GM06990 (cell line): ENCODE data around the gene LRRC36.
"Not testable (repeated sequence)": the region's sequence is repeated elsewhere in the genome, so short reads cannot be mapped to it uniquely, and the experiment has no call there.

Source experiments
- DNase-seq: peaks from one replicate; pipeline ENCODE4 v3.0.0-alpha.2; 2011; ENCODE audit not compliant: insufficient read length; ENCODE audit errors: extremely low read depth
- H3K27me3 ChIP-seq: replicated peaks from 2 replicates; pipeline ENCODE4 v1.6.0; 2011; ENCODE audit warnings: low read length; ENCODE audit not compliant: control insufficient read depth, insufficient read depth
- H3K36me3 ChIP-seq: 2 replicates; pipeline ENCODE4 v1.5.1; 2011; ENCODE audit warnings: low read length; ENCODE audit not compliant: control insufficient read depth, insufficient read depth
- H3K4me3 ChIP-seq: replicated peaks from 2 replicates; pipeline ENCODE4 v1.5.1; 2011; ENCODE audit warnings: low read depth, mild to moderate bottlenecking, control low read depth, low read length
- TF ChIP-seq, protein P1 (sequence below): IDR thresholded peaks from 2 replicates; pipeline ENCODE4 v1.5.1; 2011; ENCODE audit warnings: low read length, control low read depth, mild to moderate bottlenecking, inconsistent platforms; ENCODE audit not compliant: insufficient read depth, poor library complexity, severe bottlenecking

LRRC36 gene

DNA sequence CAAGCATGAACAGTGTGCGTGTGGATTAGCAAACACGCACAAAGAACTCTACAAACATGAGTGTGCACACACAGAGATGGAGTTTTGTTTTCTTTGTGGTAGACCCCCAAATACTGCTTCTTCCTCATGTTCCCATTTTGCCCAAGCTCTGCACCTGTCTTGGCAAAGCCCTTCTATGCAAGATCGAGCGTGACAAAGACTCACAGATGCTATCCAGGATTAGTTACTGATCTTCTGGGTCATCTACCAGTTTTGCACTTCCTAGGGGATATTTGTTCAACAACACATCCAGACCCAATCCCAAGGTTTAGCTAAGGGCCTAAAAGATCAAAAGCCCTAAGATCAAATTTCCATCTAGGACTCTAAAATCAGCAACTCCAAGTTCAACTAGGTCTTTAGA, 16.0 kb downstream of the LRRC36 start:
- H3K4me3 ChIP-seq = no peak overlapping the region
- TF ChIP-seq, protein P1, sequence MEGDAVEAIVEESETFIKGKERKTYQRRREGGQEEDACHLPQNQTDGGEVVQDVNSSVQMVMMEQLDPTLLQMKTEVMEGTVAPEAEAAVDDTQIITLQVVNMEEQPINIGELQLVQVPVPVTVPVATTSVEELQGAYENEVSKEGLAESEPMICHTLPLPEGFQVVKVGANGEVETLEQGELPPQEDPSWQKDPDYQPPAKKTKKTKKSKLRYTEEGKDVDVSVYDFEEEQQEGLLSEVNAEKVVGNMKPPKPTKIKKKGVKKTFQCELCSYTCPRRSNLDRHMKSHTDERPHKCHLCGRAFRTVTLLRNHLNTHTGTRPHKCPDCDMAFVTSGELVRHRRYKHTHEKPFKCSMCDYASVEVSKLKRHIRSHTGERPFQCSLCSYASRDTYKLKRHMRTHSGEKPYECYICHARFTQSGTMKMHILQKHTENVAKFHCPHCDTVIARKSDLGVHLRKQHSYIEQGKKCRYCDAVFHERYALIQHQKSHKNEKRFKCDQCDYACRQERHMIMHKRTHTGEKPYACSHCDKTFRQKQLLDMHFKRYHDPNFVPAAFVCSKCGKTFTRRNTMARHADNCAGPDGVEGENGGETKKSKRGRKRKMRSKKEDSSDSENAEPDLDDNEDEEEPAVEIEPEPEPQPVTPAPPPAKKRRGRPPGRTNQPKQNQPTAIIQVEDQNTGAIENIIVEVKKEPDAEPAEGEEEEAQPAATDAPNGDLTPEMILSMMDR = no peak
- DNase-seq = no peak
- no peaks in the 10 kb centered on the region for H3K27me3 ChIP-seq
- H3K36me3 ChIP-seq = no peaks in the 10 kb centered on the region

DNA sequence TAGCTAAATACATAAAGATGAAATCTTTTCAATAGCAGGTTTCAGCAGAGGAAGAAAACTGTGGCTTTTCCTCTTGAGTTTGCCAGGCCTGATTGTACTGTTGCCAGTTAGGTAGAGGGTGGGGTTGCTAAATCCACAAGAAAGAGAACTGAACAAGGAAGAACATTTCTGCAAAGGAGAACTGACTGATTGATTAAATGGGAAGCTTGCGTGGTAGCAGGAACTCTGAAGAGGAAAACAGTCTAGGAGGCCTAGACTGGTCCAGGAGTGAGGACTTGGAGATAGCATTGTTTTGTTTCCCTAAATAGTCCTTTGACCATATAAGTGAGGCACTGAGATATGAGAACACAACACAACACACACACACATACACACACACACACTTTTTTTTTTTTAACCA, 18.8 kb downstream of the LRRC36 start:
- H3K4me3 ChIP-seq = no peak overlapping the region
- TF ChIP-seq, protein P1 = no peak
- no peaks in the 10 kb centered on the region for H3K36me3 ChIP-seq
- no peaks in the 10 kb centered on the region for H3K27me3 ChIP-seq
- DNase-seq = no peak

DNA sequence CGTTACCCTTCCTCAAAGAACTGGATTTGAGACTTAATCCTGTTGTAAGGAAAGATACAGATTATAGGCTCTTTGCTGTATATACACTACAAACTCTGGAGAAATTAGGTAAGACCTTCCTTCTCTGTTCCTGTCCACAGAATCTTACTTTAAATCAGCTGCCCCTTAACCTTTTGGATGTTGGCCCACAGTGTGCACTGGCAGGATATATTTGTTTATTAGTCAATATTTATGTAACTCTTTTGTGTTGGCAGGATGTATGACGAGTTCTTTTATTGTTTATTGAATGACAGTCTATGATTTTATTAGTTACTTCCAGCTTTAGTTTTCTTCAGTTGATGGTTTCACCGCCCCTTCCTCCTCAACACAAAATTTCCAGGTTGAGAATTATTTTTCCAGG, 19.7 kb downstream of the LRRC36 start:
- Histone ChIP-seq H3K27me3 (no peaks in the 10 kb centered on the region), H3K4me3 (no peak overlapping the region), H3K36me3 (no peaks in the 10 kb centered on the region)
- TF ChIP-seq, protein P1 = no peak
- DNase-seq = no peak

DNA sequence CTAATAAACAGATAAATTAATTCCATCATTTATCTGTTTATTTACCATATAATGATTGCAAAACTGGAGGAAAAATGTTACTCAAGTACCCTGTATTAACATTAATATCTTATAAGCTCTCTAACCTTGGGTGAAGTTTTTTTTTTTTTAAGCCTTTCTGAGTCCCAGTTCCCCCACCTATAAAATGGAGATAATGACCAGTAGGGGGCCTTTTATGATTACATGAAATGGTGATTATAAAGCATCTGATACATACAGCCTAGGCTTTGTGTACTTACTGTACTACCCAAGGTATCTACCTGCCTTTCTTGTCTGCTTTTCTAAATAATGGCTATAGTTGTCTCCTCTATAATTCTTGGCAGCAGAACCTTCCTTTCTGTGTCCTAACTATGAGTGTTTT, 22.6 kb downstream of the LRRC36 start:
- no peak overlapping the region for H3K4me3 ChIP-seq
- no peaks in the 10 kb centered on the region for H3K36me3 ChIP-seq
- H3K27me3 ChIP-seq = no peaks in the 10 kb centered on the region
- TF ChIP-seq, protein P1 = peak; percentile 51
- no peak for DNase-seq

DNA sequence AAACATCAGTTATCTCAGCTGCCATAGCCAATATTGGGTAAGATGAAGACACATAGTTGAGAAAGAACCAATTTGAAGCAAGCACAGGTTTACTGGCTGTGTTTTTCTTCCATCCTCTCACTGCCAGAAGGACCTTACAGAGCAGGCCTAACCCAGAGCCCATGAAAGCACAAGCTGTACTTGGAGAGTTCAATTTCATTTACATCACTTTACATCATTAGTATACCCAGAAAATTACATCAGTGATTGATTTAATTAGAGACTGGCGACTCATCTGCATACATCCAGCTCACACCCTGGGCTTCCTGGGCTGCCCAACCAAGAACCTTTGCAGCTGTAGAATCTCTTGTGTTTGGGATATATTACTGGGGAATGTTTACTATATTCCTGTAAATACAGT, 23.7 kb downstream of the LRRC36 start:
- no peaks in the 10 kb centered on the region for H3K36me3 ChIP-seq
- H3K4me3 ChIP-seq = no peak overlapping the region
- no peak for DNase-seq
- no peaks in the 10 kb centered on the region for H3K27me3 ChIP-seq
- TF ChIP-seq, protein P1 = no peak

DNA sequence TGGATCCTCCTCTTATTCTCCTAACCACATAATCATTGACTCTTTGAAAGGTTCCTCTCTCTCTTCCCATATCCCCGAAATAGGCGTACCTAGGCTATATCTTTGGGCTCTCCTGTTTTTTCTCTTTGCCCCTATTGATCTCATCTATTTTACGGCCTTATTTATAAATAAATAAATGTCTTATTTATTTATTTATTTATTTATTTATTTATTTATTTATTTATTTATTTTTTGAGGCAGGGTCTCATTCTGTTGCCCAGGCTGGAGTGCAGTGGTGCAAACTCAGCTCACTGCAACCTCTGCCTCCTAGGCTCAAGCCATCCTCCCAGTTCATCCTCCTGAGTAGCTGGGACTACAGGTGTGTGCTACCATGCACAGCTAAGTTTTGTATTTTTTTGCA, 25.8 kb downstream of the LRRC36 start:
- not testable (repeated sequence) for H3K27me3 ChIP-seq, H3K36me3 ChIP-seq, DNase-seq, H3K4me3 ChIP-seq
